PC-9 (cell line): ENCODE measurements around the gene APMAP.

Source experiments
- EZH2 ChIP-seq: fragments of 200-600 bp; sonication (generic); IDR thresholded peaks from 2 replicates; pipeline ENCODE4 v1.8.0; 2017; ENCODE audit warnings: antibody characterized with exemption, low read depth
- TF ChIP-seq, protein P1 (sequence below): fragments of 200-600 bp; sonication (generic); conservative IDR thresholded peaks from 2 replicates; pipeline ENCODE4 v1.6.1; 2017; ENCODE audit warnings: mixed run types, antibody characterized with exemption, mild to moderate bottlenecking, moderate library complexity

DNA sequence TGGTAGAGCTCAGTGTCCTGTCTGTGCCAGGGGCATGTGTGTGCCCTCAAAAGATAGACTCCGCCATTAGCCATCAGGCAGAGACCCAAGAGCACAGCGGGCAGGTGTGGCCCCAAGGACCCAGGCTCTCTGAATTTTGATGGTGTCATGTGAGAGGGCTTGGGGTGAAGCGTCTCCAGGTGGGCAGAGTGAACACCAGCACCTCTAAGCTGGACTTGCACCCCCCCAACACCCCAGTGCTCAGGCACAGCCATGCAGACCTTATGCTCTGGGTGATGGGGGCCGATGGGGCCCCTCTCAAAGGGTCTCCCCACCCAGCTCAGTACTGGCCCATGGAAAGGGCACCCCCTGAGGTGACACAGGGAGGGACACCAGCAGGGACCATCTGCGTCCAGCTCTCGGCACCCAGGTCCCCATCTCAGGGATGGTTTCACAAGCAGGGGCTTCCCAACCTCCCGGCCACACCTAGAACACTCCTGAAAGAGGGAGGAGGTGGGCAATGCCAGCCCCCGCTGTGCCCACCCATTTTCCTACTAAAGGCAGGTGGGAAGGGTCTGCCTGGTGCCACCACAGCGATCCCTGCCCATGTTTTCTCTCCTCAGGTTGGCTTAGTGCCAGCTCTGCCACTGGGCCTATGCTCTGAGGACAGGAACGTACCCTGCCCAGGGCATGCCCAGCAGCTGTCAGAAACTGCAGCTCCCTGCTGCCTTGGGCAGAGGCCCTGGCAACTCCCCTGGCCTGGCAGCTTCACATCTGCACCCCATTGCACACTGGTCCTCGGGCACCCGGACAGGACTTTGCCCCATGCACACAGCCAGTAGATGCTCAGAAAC lies 40.0 kb downstream of the APMAP start:
- no peak for TF ChIP-seq EZH2
- TF ChIP-seq, protein P1, sequence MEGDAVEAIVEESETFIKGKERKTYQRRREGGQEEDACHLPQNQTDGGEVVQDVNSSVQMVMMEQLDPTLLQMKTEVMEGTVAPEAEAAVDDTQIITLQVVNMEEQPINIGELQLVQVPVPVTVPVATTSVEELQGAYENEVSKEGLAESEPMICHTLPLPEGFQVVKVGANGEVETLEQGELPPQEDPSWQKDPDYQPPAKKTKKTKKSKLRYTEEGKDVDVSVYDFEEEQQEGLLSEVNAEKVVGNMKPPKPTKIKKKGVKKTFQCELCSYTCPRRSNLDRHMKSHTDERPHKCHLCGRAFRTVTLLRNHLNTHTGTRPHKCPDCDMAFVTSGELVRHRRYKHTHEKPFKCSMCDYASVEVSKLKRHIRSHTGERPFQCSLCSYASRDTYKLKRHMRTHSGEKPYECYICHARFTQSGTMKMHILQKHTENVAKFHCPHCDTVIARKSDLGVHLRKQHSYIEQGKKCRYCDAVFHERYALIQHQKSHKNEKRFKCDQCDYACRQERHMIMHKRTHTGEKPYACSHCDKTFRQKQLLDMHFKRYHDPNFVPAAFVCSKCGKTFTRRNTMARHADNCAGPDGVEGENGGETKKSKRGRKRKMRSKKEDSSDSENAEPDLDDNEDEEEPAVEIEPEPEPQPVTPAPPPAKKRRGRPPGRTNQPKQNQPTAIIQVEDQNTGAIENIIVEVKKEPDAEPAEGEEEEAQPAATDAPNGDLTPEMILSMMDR = no peak
